Measurements from ENCODE around the gene FBXL17.

DNA sequence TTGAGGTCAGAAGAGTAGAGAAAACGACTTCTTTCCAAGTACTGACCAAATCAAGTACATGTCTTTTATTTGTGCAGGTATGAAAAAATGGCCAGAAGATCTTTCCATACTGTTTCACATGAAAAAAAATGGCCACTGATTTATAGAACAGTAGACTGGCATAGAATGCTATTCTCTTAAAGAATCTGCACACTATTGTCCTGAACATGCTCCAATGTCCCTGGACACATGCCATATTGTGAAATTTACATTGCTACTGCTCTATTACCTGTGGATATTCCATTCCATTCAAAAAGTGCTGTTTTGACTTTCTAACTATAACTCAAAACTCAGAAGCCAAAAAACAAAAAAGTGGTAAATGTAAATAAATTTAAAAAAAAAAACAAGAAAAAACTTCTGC, 60.6 kb downstream of the FBXL17 start:
- TF ChIP-seq EZH2 (IDR thresholded peaks at IDR 0.05; ENCODE audit: low read length, unreplicated experiment): no peak
- TF ChIP-seq EZH2phosphoT487 (IDR thresholded peaks at IDR 0.05; ENCODE audit: borderline replicate concordance, low read length): no peak
